AG09309 (cell line): Measurements from ENCODE around the gene GPR132.

Source experiments
- DNase-seq: peaks from one replicate; pipeline ENCODE4 v3.0.0-alpha.2; 2010; ENCODE audit warnings: low read depth
- H3K4me3 ChIP-seq: 2 replicates; pipeline ENCODE4 v1.5.1; 2011; ENCODE audit warnings: mild to moderate bottlenecking, low read depth, low read length, moderate library complexity; ENCODE audit not compliant: control insufficient read depth
- CTCF ChIP-seq: IDR thresholded peaks from 2 replicates; pipeline ENCODE4 v1.5.1; 2011; ENCODE audit warnings: mild to moderate bottlenecking, low read depth, low read length, inconsistent platforms; ENCODE audit not compliant: insufficient read depth, control insufficient read depth; ENCODE audit errors: missing control alignments

Gene GPR132

DNA sequence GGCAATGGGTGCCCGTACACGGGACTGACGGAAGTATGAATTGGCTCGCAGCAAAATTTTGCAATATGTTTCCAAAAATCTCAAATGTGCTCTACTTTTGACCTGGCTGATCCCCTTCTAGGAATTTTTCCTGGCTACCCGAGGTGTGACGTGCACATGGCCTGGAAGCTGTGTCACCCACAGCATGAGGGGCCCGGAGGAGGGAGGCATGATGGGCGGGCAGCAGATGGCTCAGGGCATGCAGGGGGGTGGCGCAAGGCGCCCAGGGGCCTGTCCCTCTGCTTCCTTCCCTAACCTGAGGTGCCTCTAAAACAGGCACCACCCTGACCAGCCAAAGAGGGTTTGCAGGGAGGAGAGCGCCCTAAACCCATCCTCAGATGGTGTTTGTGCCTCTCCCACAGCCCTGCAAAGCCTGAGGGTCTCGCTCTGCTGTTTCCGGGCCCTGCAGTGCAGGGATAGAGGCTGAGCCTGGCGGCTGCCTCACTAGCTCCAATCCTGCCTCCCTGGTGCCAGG lies 6.7 kb downstream of the GPR132 start:
- no peak overlapping the region for H3K4me3 ChIP-seq
- DNase-seq = no peak
- TF ChIP-seq CTCF = no peak

GRCh38 chr14:105056303-105056831 lies 8.9 kb downstream of the GPR132 start:
- no peak for TF ChIP-seq CTCF
- H3K4me3 ChIP-seq = no peak overlapping the region
- DNase-seq = no peak

GRCh38 chr14:105055736-105056302 lies 9.4 kb downstream of the GPR132 start:
- no peak for TF ChIP-seq CTCF
- DNase-seq = no peak
- no peak overlapping the region for H3K4me3 ChIP-seq

DNA sequence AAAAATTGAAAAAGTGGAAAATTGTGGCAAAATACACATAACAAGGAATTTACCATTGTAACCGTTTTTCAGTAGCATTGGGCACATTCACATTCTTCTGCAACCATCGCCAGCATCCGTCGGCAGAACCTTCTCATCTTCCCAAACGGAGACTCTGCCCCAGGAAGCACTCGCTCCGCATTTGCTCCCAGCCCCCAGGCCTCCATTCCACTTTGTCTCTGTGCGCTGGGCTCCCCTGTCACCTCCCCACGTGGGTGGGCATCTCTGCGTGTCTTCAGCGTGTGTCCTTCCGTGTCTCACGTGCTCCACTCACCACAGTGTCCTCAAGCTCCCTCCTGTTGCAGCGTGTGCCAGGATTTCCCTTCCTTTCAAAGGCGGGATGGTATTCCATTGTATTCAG lies 9.9 kb downstream of the GPR132 start:
- H3K4me3 ChIP-seq = no peak overlapping the region
- DNase-seq = no peak
- TF ChIP-seq CTCF = no peak

- no peak for TF ChIP-seq CTCF
- no peak for DNase-seq
- H3K4me3 ChIP-seq = no peak overlapping the region
These were observed 11.2 kb downstream of the GPR132 start for GRCh38 chr14:105053996-105054395.

GRCh38 chr14:105053421-105053820 lies 11.8 kb downstream of the GPR132 start:
- TF ChIP-seq CTCF = no peak
- no peak overlapping the region for H3K4me3 ChIP-seq
- DNase-seq = no peak
